Hematopoietic multipotent progenitor cell treated with erythropoietin and hydrocortisone succinate and interleukin-3 and kit ligand, for 17 days (in vitro differentiated cells): ENCODE data around the gene FHIT.
"Not testable (repeated sequence)": the region's sequence is repeated elsewhere in the genome, so short reads cannot be mapped to it uniquely, and the experiment has no call there.

Source experiments
- DNase-seq: peaks from one replicate; pipeline ENCODE4 v3.0.0-alpha.2; 2015; ENCODE audit warnings: low spot score

Gene FHIT

GRCh38 chr3:60557122-60557521, 694.1 kb downstream of the FHIT start:
- no peak for DNase-seq

GRCh38 chr3:60555686-60556354, 695.4 kb downstream of the FHIT start:
- DNase-seq = no peak

GRCh38 chr3:60553144-60553543, 698.1 kb downstream of the FHIT start:
- no peak for DNase-seq

- no peak for DNase-seq
Observed at GRCh38 chr3:60552581-60552980, 698.7 kb downstream of the FHIT start.

- DNase-seq = no peak
Observed at GRCh38 chr3:60551455-60552209, 699.6 kb downstream of the FHIT start.

GRCh38 chr3:60549863-60550262, 701.4 kb downstream of the FHIT start:
- no peak for DNase-seq

- no peak for DNase-seq
Observed at GRCh38 chr3:60542995-60543394, 708.3 kb downstream of the FHIT start.

- not testable (repeated sequence) for DNase-seq
Observed at GRCh38 chr3:60539394-60539793, 711.9 kb downstream of the FHIT start.

GRCh38 chr3:60536420-60536819, 714.8 kb downstream of the FHIT start:
- no peak for DNase-seq

- DNase-seq = no peak
Observed at GRCh38 chr3:60531759-60532158, 719.5 kb downstream of the FHIT start.

- no peak for DNase-seq
Observed at GRCh38 chr3:60528651-60529050, 722.6 kb downstream of the FHIT start.

GRCh38 chr3:60523536-60523935, 727.7 kb downstream of the FHIT start:
- DNase-seq = no peak

GRCh38 chr3:60517134-60517533, 734.1 kb downstream of the FHIT start:
- no peak for DNase-seq

- no peak for DNase-seq
Observed at GRCh38 chr3:60514866-60515265, 736.4 kb downstream of the FHIT start.

- no peak for DNase-seq
Observed at GRCh38 chr3:60514085-60514649, 737.1 kb downstream of the FHIT start.

- DNase-seq = no peak
Observed at GRCh38 chr3:60513241-60513640, 738.0 kb downstream of the FHIT start.

GRCh38 chr3:60512506-60512905, 738.7 kb downstream of the FHIT start:
- no peak for DNase-seq

GRCh38 chr3:60509471-60509870, 741.8 kb downstream of the FHIT start:
- no peak for DNase-seq

GRCh38 chr3:60504827-60505457, 746.3 kb downstream of the FHIT start:
- DNase-seq = no peak

- no peak for DNase-seq
Observed at GRCh38 chr3:60501314-60501713, 749.9 kb downstream of the FHIT start.

GRCh38 chr3:60497902-60498301, 753.4 kb downstream of the FHIT start:
- no peak for DNase-seq

- no peak for DNase-seq
Observed at GRCh38 chr3:60490992-60491391, 760.3 kb downstream of the FHIT start.

- no peak for DNase-seq
Observed at GRCh38 chr3:60475096-60475495, 776.2 kb downstream of the FHIT start.
